Osteocyte (in vitro differentiated cells): ENCODE measurements around the gene DCTN2. TPM values are rescaled to one million over a fixed set of nuclear protein-coding genes. Genes with fewer than 3 reads are reported as not detected.
A peak's percentile ranks its signal among the peaks of the same experiment; 100 is the strongest.

Experiments used
- DNase-seq: peaks from one replicate; pipeline ENCODE4 v3.0.0; 2021; ENCODE audit warnings: mixed read lengths; ENCODE audit not compliant: unreplicated experiment; ENCODE audit errors: extremely low spot score
- H3K27ac Mint-ChIP-seq: one replicate; pipeline ENCODE4 v1.8.0; 2021; ENCODE audit warnings: mild to moderate bottlenecking, mixed read lengths; ENCODE audit not compliant: unreplicated experiment
- H3K27me3 Mint-ChIP-seq: one replicate; pipeline ENCODE4 v1.8.0; 2021; ENCODE audit warnings: mixed read lengths; ENCODE audit not compliant: unreplicated experiment
- H3K36me3 Mint-ChIP-seq: one replicate; pipeline ENCODE4 v1.8.0; 2021; ENCODE audit warnings: mixed read lengths; ENCODE audit not compliant: unreplicated experiment
- H3K4me1 Mint-ChIP-seq: one replicate; pipeline ENCODE4 v1.8.0; 2021; ENCODE audit warnings: mixed read lengths; ENCODE audit not compliant: unreplicated experiment
- H3K4me3 Mint-ChIP-seq: one replicate; pipeline ENCODE4 v1.8.0; 2021; ENCODE audit warnings: mild to moderate bottlenecking, moderate library complexity, mixed read lengths; ENCODE audit not compliant: unreplicated experiment
- H3K9me3 Mint-ChIP-seq: one replicate; pipeline ENCODE4 v1.8.0; 2021; ENCODE audit warnings: mixed read lengths; ENCODE audit not compliant: unreplicated experiment
- total RNA-seq: library from RNA; stranded (reverse); gene quantifications from 2 replicates; pipeline ENCODE4 v1.2.1, GENCODE V29; 2021
- TF ChIP-seq, protein P1 (sequence below): fragments of 200-600 bp; sonication (generic); IDR thresholded peaks from 2 replicates; pipeline ENCODE4 v1.5.0; 2021; ENCODE audit warnings: antibody characterized with exemption, mild to moderate bottlenecking, moderate library complexity

Gene DCTN2
- total RNA-seq, 1 donor from 2014 or later: 149 TPM

DNA sequence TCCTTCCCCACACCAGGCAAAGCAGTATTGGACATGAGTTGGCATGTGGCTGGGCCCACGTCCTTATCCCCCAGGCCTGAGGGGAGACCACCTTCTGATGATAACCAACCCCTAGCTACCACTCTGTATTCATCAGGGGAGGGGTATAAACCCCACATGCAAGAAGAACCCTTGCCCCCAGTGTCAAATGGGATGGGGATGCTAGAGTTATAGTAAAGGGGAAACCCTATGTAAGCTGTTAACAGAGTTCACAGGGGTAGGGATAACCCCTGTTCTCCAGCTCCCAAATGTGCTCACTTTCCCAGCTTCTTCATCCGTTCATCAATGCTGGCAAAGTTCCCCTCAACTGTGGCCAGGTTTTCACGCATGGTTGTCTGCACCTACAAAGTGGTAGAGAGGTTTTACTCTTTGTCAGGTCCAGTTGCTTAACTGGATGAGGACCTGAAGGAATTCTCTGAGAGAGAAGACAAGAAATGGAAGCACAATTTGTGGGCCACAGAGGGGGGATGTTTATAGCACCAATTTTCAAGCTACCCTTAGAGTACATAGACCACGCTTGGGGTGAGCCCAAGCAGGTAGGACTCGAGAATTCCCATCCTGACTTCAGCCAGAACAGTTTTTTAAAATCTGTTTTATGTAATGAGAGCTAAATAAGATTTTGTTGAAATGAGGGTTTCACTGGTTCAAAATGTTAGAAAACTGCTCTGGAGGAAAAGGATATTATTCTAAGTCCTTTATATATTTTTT lies 16.4 kb downstream of the DCTN2 start:
- H3K27me3 Mint-ChIP-seq: no peaks in the 10 kb centered on the region
- peaks cover 3% of the 10 kb centered on the region for H3K4me1 Mint-ChIP-seq
- DNase-seq: no peak
- H3K9me3 Mint-ChIP-seq: no peaks in the 10 kb centered on the region
- TF ChIP-seq, protein P1, sequence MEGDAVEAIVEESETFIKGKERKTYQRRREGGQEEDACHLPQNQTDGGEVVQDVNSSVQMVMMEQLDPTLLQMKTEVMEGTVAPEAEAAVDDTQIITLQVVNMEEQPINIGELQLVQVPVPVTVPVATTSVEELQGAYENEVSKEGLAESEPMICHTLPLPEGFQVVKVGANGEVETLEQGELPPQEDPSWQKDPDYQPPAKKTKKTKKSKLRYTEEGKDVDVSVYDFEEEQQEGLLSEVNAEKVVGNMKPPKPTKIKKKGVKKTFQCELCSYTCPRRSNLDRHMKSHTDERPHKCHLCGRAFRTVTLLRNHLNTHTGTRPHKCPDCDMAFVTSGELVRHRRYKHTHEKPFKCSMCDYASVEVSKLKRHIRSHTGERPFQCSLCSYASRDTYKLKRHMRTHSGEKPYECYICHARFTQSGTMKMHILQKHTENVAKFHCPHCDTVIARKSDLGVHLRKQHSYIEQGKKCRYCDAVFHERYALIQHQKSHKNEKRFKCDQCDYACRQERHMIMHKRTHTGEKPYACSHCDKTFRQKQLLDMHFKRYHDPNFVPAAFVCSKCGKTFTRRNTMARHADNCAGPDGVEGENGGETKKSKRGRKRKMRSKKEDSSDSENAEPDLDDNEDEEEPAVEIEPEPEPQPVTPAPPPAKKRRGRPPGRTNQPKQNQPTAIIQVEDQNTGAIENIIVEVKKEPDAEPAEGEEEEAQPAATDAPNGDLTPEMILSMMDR: no peak
- peak overlapping the region; percentile 12 for H3K27ac Mint-ChIP-seq
- peaks cover 51% of the 10 kb centered on the region for H3K36me3 Mint-ChIP-seq
- no peak overlapping the region for H3K4me3 Mint-ChIP-seq

DNA sequence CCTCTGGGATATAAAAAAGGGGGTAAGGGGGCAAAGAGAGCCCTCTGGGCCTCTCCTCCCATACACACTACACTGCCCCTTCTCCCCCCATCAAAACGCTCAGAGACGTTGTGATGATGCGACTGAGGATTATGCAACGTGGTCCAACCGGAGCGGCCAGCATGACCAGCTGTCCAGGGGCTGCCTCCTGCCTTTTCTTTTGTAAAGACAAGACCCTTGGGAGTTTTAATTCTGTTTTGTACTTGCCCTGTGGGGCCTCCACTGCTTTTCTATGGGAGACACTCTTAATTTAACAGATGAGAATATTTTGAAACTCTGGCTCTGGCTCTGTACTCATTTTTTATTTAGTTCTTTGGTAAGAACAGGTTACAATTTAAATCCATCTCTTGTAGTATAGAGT lies 17.2 kb downstream of the DCTN2 start:
- TF ChIP-seq, protein P1: no peak
- H3K27ac Mint-ChIP-seq: peak overlapping the region; percentile 12
- H3K4me3 Mint-ChIP-seq: no peak overlapping the region
- no peak for DNase-seq
- H3K9me3 Mint-ChIP-seq: no peaks in the 10 kb centered on the region
- peaks cover 47% of the 10 kb centered on the region for H3K36me3 Mint-ChIP-seq
- no peaks in the 10 kb centered on the region for H3K27me3 Mint-ChIP-seq
- H3K4me1 Mint-ChIP-seq: peaks cover 7% of the 10 kb centered on the region

DNA sequence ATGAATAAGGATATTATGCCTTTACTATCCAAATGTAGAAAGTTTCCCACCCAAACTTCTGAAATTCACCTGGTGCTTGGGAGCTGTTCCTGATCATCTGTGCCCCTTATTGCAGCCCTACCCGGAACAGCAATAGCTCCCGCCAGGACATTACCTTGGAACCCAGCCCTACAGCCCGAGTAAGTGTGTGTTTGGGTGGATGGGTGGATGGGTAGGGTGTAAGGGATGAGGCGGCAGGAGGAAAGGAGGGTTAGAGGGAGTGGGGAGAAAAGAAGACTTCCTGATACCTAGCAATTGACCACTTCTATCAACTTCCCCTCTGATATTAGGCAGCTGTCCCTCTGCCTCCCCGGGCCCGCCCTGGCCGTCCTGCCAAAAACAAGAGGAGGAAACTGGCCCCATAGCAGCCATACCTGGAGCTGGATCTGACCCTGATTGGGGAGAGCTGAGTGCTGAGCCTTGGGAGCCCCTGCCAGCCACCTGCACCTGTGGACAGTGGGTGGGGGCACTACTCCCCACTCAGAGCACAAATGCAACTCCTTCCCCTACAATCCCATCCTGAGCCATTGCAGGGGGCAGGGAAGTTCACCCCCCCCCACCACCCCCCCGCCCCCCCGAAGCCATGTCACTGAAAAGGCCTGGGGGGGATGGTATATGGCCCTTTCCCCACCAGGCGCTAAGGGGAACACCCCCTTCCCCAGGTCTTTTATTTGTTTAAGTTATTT lies 18.0 kb downstream of the DCTN2 start:
- DNase-seq: no peak
- H3K27me3 Mint-ChIP-seq: no peaks in the 10 kb centered on the region
- peaks cover 46% of the 10 kb centered on the region for H3K36me3 Mint-ChIP-seq
- H3K4me3 Mint-ChIP-seq: no peak overlapping the region
- TF ChIP-seq, protein P1: no peak
- H3K4me1 Mint-ChIP-seq: peaks cover 14% of the 10 kb centered on the region
- H3K27ac Mint-ChIP-seq: peak overlapping the region; percentile 14
- no peaks in the 10 kb centered on the region for H3K9me3 Mint-ChIP-seq

GRCh38 chr12:57528176-57528575 lies 18.8 kb downstream of the DCTN2 start:
- Mint-ChIP-seq H3K4me3 (no peak overlapping the region), H3K4me1 (peaks cover 22% of the 10 kb centered on the region), H3K9me3 (no peaks in the 10 kb centered on the region), H3K27ac (no peak overlapping the region), H3K36me3 (peaks cover 41% of the 10 kb centered on the region), H3K27me3 (no peaks in the 10 kb centered on the region)
- no peak for DNase-seq
- TF ChIP-seq, protein P1: no peak

DNA sequence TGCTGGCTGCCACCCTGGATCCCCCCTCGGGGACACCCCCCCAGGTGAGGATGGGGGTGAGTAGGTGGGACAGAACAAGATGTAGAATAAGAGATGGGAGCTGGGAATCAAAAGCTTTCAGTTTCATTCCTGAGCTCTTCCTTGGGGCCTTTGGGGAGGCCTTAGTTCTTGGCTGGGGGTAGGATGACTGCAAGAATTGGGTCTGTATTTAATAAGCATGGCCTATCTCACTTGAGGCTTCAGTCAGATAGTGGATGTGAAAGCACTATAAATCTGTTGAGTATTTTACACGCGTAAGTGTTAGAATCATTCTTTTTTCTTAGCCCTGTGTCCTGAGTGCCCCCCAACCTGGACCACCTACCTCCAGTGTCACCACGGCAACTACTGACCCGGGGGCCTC lies 19.8 kb downstream of the DCTN2 start:
- Mint-ChIP-seq H3K27me3 (no peaks in the 10 kb centered on the region), H3K36me3 (peaks cover 33% of the 10 kb centered on the region), H3K4me3 (no peak overlapping the region), H3K9me3 (no peaks in the 10 kb centered on the region), H3K4me1 (peaks cover 26% of the 10 kb centered on the region), H3K27ac (peak overlapping the region; percentile 34)
- TF ChIP-seq, protein P1: no peak
- DNase-seq: no peak
